A673 (cell line): Measurements from ENCODE around the gene CCDC137.

Experiments used
- CTCF ChIP-seq: fragments of 300-800, 200-600 bp; sonication (generic); conservative IDR thresholded peaks from 2 replicates; pipeline ENCODE4 v1.5.1; 2017; ENCODE audit warnings: low read depth, mild to moderate bottlenecking, antibody characterized with exemption, low read length, moderate library complexity, mixed read lengths
- EZH2 ChIP-seq: fragments of 200-600 bp; sonication (generic); IDR thresholded peaks from 2 replicates; pipeline ENCODE4 v1.6.1; 2017; ENCODE audit warnings: borderline replicate concordance, low read depth, mild to moderate bottlenecking, mixed read lengths, antibody characterized with exemption, low read length; ENCODE audit not compliant: poor library complexity, severe bottlenecking

- TF ChIP-seq CTCF: no peak
- no peak for TF ChIP-seq EZH2
Observed at GRCh38 chr17:81650951-81651350, 15.6 kb upstream of the CCDC137 start.
